ENCODE data around the gene CYS1. TPM values are rescaled to one million over a fixed set of nuclear protein-coding genes. Genes with fewer than 3 reads are reported as not detected.

CYS1 gene
- total RNA-seq, 1 experiment from 2014 or later, result 3.7 TPM

- Histone ChIP-seq H3K9me2 (ENCODE audit: insufficient read depth) (no peaks in the 10 kb centered on the region), H3K36me3 (ENCODE audit: control insufficient read depth in 1 of 2, insufficient read depth in 2 of 2, low read length in 2 of 2) (no peaks in the 10 kb centered on the region), H3K79me2 (ENCODE audit: insufficient read depth, low read length) (no peaks in the 10 kb centered on the region), H3K27ac (ENCODE audit: low read depth, low read length) (no peak overlapping the region), H3K9me3 (ENCODE audit: control insufficient read depth in 1 of 2, insufficient read depth in 1 of 2, low read depth in 1 of 2, low read length in 2 of 2) (peaks cover 0 to 6% of the 10 kb centered on the region in 2 experiments; a peak in 1 of 4 replicates), H3K4me1 (ENCODE audit: control insufficient read depth in 1 of 2, insufficient read depth in 2 of 2, low read length in 2 of 2) (peaks cover 7 to 25% of the 10 kb centered on the region in 2 experiments), H3K4me3 (replicated peaks in 1 of 2; ENCODE audit: low read depth in 1 of 2, low read length in 2 of 2) (no peak overlapping the region), H3K4me2 (ENCODE audit: low read length) (no peak overlapping the region), H3K27me3 (ENCODE audit: insufficient read depth, low read length) (no peaks in the 10 kb centered on the region), H4K20me1 (ENCODE audit: insufficient read depth) (no peaks in the 10 kb centered on the region), H2AFZ (ENCODE audit: low read depth, low read length, poor library complexity, severe bottlenecking) (no peak overlapping the region), H3K9ac (ENCODE audit: low read length) (no peak overlapping the region)
- ChIA-PET RAD21 (ENCODE audit: low non-redundant PET in 1 of 2, low total read pairs in 2 of 2, uncharacterized antibody in 2 of 2, unreplicated experiment in 2 of 2) (no interaction called here), POLR2A (no interaction called here), CTCF (no interaction called here)
- no peak for ATAC-seq
- no TSS peak for BruUV-seq (replicated peaks)
- no peak for DNase-seq (ENCODE audit: low read depth, low spot score)
- intact Hi-C loops (cut with micrococcal nuclease), result no loop called here
- TF ChIP-seq CBX3 (IDR thresholded peaks at IDR 0.05; ENCODE audit: low read depth) (no peak), ZFX (IDR thresholded peaks at IDR 0.05) (no peak)
Measured at GRCh38 chr2:10009811-10010781, 70.1 kb downstream of the CYS1 start.

GRCh38 chr2:10009271-10009810, 70.9 kb downstream of the CYS1 start:
- Histone ChIP-seq H3K4me1 (ENCODE audit: control insufficient read depth in 1 of 2, insufficient read depth in 2 of 2, low read length in 2 of 2) (peaks cover 3 to 20% of the 10 kb centered on the region in 2 experiments; a peak in 3 of 4 replicates), H3K4me2 (ENCODE audit: low read length) (no peak overlapping the region), H3K9ac (ENCODE audit: low read length) (no peak overlapping the region), H3K4me3 (replicated peaks in 1 of 2; ENCODE audit: low read depth in 1 of 2, low read length in 2 of 2) (no peak overlapping the region), H3K9me2 (ENCODE audit: insufficient read depth) (no peaks in the 10 kb centered on the region), H4K20me1 (ENCODE audit: insufficient read depth) (no peaks in the 10 kb centered on the region), H2AFZ (ENCODE audit: low read depth, low read length, poor library complexity, severe bottlenecking) (no peak overlapping the region), H3K9me3 (ENCODE audit: control insufficient read depth in 1 of 2, insufficient read depth in 1 of 2, low read depth in 1 of 2, low read length in 2 of 2) (peaks cover 0 to 3% of the 10 kb centered on the region in 2 experiments; a peak in 1 of 4 replicates), H3K79me2 (ENCODE audit: insufficient read depth, low read length) (no peaks in the 10 kb centered on the region), H3K27me3 (ENCODE audit: insufficient read depth, low read length) (no peaks in the 10 kb centered on the region), H3K36me3 (ENCODE audit: control insufficient read depth in 1 of 2, insufficient read depth in 2 of 2, low read length in 2 of 2) (no peaks in the 10 kb centered on the region), H3K27ac (ENCODE audit: low read depth, low read length) (no peak overlapping the region)
- ChIA-PET RAD21 (ENCODE audit: low non-redundant PET in 1 of 2, low total read pairs in 2 of 2, uncharacterized antibody in 2 of 2, unreplicated experiment in 2 of 2) (no interaction called here), CTCF (no interaction called here), POLR2A (no interaction called here)
- intact Hi-C loops (cut with micrococcal nuclease), result no loop called here
- DNase-seq (ENCODE audit: low read depth, low spot score) (no peak), ATAC-seq (no peak)
- no TSS peak for BruUV-seq (replicated peaks)
- no peak for TF ChIP-seq POLR2AphosphoS5 (IDR thresholded peaks at IDR 0.05; ENCODE audit: low read depth, low read length)
- no peak for TF ChIP-seq ZNF274 (IDR thresholded peaks at IDR 0.05; ENCODE audit: low read depth, low read length)
- no peak for TF ChIP-seq EZH2 (IDR thresholded peaks at IDR 0.05)
- no peak for TF ChIP-seq SRF (IDR thresholded peaks at IDR 0.05; ENCODE audit: low read depth)
- no peak for TF ChIP-seq CBX3 (IDR thresholded peaks at IDR 0.05; ENCODE audit: low read depth)
